Measurements from ENCODE around the gene RPL35A. TPM values are rescaled to one million over a fixed set of nuclear protein-coding genes. Genes with fewer than 3 reads are reported as not detected.
"Not testable (repeated sequence)": the region's sequence is repeated elsewhere in the genome, so short reads cannot be mapped to it uniquely, and the experiment has no call there.

RPL35A gene
- total and polyA plus RNA-seq, 3 experiments from 2014 or later, result 1,301 to 1,628 (median 1,320) TPM

- POLR2A ChIA-PET, result interaction anchor here (1.3 kb wide), 1 partner anchor 10 kb away, joined by 6 read pairs; the partner anchor contains the start of gene RPL35A
- DNase-seq, result no peak
- Histone ChIP-seq H3K4me3 (ENCODE audit: low read length) (peak overlapping the region; percentile 75), H3K36me3 (ENCODE audit: insufficient read depth, low read length) (peaks cover 13% of the 10 kb centered on the region), H3K27me3 (ENCODE audit: insufficient read depth, low read length, poor library complexity, severe bottlenecking) (no peaks in the 10 kb centered on the region), H3K4me1 (ENCODE audit: insufficient read depth, low read length) (peaks cover 41% of the 10 kb centered on the region), H3K9me3 (ENCODE audit: low read length) (no peaks in the 10 kb centered on the region), H3K27ac (ENCODE audit: low read depth, low read length) (peak overlapping the region; percentile 74)
- peak overlapping the region; percentile 86 to 96 (median 89) for H3K4me3 Mint-ChIP-seq
- peak overlapping the region; percentile 91 to 98 (median 96) for H3K27ac Mint-ChIP-seq
- peaks cover 3 to 31% (median 9%) of the 10 kb centered on the region in 3 donors for H3K36me3 Mint-ChIP-seq
- H3K27me3 Mint-ChIP-seq, result no peaks in the 10 kb centered on the region
- no peaks in the 10 kb centered on the region for H3K9me3 Mint-ChIP-seq
- CTCF ChIA-PET, result interaction anchor here (1.1 to 1.5 kb wide), 2 partner anchors 11 to 120 kb away, joined by 3 to 5 read pairs; no protein-coding TSS in a partner anchor
- H3K4me1 Mint-ChIP-seq, result peaks cover 52 to 59% (median 59%) of the 10 kb centered on the region in 3 donors
Observed at GRCh38 chr3:197960694-197961581, 10.9 kb downstream of the RPL35A start.

DNA sequence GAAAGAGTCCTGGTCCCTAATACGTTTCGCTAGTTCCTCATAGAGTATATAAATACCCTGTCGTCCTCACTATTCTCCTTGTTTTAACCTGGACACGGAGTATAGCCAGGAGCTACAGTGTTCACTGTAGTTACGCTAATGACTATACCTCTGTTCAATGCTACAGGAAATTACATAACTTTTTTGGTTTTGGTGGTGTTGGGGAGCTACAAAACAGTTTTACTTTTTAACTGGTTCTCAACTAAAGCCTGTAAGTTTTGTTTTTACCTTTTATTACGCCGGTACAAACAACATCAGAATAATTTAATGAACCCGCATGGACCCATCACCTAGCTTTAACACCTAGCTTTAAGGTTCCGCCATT lies 11.6 kb downstream of the RPL35A start:
- H3K9me3 Mint-ChIP-seq, result peaks cover 0 to 3% (median 0%) of the 10 kb centered on the region in 5 donors
- Histone ChIP-seq H3K27ac (ENCODE audit: low read depth, low read length) (peak overlapping the region; percentile 74), H3K36me3 (ENCODE audit: insufficient read depth, low read length) (peaks cover 7% of the 10 kb centered on the region), H3K4me3 (ENCODE audit: low read length) (peak overlapping the region; percentile 75), H3K9me3 (ENCODE audit: low read length) (no peaks in the 10 kb centered on the region), H3K27me3 (ENCODE audit: insufficient read depth, low read length, poor library complexity, severe bottlenecking) (no peaks in the 10 kb centered on the region), H3K4me1 (ENCODE audit: insufficient read depth, low read length) (peaks cover 41% of the 10 kb centered on the region)
- POLR2A ChIA-PET, result interaction anchor here (1.3 kb wide), 1 partner anchor 11 kb away, joined by 6 read pairs; the partner anchor contains the start of gene RPL35A
- peak overlapping the region; percentile 86 to 96 (median 89) for H3K4me3 Mint-ChIP-seq
- H3K4me1 Mint-ChIP-seq, result peaks cover 52 to 59% (median 59%) of the 10 kb centered on the region in 3 donors
- H3K36me3 Mint-ChIP-seq, result peaks cover 5 to 24% (median 7%) of the 10 kb centered on the region in 3 donors
- CTCF ChIA-PET, result interaction anchor here (1.1 to 1.5 kb wide), 2 partner anchors 12 to 119 kb away, joined by 3 to 5 read pairs; no protein-coding TSS in a partner anchor
- peak in 2 of 5 donors; percentile 28 to 63 for DNase-seq
- no peaks in the 10 kb centered on the region for H3K27me3 Mint-ChIP-seq
- peak overlapping the region; percentile 18 to 98 (median 83) for H3K27ac Mint-ChIP-seq

- CTCF ChIA-PET, result interaction anchor here (1.4 kb wide), 1 partner anchor 21 kb away, joined by 3 read pairs; no protein-coding TSS in a partner anchor
- peaks cover 41 to 46% (median 44%) of the 10 kb centered on the region in 3 donors for H3K4me1 Mint-ChIP-seq
- no peaks in the 10 kb centered on the region for H3K36me3 ChIP-seq (ENCODE audit: insufficient read depth, low read length)
Observed at GRCh38 chr3:197963019-197963637, 13.1 kb downstream of the RPL35A start.

DNA sequence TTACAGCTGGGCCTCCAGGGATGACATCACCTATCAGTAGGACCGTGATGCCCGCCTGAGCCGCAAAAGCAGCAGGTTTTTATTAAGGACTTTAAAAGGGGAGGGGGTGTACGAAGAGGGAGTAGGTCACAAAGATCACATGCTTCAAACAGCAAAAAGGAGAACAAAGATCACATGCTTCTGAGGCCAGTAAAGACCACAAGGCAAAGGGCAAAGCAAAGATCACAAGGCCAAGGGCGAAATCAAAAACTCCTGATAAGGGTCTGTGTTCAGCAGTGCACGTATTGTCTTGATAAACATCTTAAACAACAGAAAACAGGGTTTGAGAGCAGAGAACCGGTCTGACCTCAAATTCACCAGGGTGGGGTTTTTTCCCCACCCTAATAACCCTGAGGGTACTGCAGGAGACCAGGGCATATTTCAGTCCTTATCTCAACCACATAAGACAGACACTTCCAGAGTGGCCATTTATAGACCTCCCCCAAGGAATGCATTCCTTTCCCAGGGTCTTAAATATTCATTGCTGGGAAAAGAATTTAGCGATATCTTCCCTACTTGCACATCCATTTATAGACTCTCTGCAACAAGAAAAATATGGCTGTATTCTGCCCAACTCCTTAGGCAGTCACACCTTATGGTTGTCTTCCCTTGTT lies 17.5 kb downstream of the RPL35A start:
- H3K27ac Mint-ChIP-seq; DNase-seq; H3K9me3 ChIP-seq (ENCODE audit: low read length); H3K27ac ChIP-seq (ENCODE audit: low read depth, low read length); H3K27me3 ChIP-seq (ENCODE audit: insufficient read depth, low read length, poor library complexity, severe bottlenecking); H3K4me1 Mint-ChIP-seq; CTCF ChIA-PET; H3K36me3 ChIP-seq (ENCODE audit: insufficient read depth, low read length); H3K27me3 Mint-ChIP-seq; H3K4me3 Mint-ChIP-seq; H3K4me1 ChIP-seq (ENCODE audit: insufficient read depth, low read length); H3K4me3 ChIP-seq (ENCODE audit: low read length): not testable (repeated sequence)
- H3K9me3 Mint-ChIP-seq, result peaks cover 0 to 16% (median 12%) of the 10 kb centered on the region in 5 donors
- peaks cover 1 to 29% (median 6%) of the 10 kb centered on the region in 3 donors for H3K36me3 Mint-ChIP-seq
- POLR2A ChIA-PET, result interaction anchor here (0.6 kb wide), 1 partner anchor 9 kb away, joined by 4 read pairs; no protein-coding TSS in a partner anchor

More at GRCh38 chr3:197963019-197963637, 13.1 kb downstream of the RPL35A start:
- Mint-ChIP-seq H3K27me3 (no peaks in the 10 kb centered on the region), H3K9me3 (peaks cover 0 to 9% (median 8%) of the 10 kb centered on the region in 5 donors), H3K4me3 (peak overlapping the region in 1 of 7 donors; percentile 64), H3K27ac (no peak overlapping the region), H3K36me3 (peaks cover 3 to 17% (median 14%) of the 10 kb centered on the region in 3 donors)
- Histone ChIP-seq H3K4me3 (ENCODE audit: low read length) (no peak overlapping the region), H3K27me3 (ENCODE audit: insufficient read depth, low read length, poor library complexity, severe bottlenecking) (no peaks in the 10 kb centered on the region), H3K9me3 (ENCODE audit: low read length) (no peaks in the 10 kb centered on the region), H3K27ac (ENCODE audit: low read depth, low read length) (no peak overlapping the region), H3K4me1 (ENCODE audit: insufficient read depth, low read length) (peaks cover 38% of the 10 kb centered on the region)
- POLR2A ChIA-PET, result no interaction called here
- no peak for DNase-seq

DNA sequence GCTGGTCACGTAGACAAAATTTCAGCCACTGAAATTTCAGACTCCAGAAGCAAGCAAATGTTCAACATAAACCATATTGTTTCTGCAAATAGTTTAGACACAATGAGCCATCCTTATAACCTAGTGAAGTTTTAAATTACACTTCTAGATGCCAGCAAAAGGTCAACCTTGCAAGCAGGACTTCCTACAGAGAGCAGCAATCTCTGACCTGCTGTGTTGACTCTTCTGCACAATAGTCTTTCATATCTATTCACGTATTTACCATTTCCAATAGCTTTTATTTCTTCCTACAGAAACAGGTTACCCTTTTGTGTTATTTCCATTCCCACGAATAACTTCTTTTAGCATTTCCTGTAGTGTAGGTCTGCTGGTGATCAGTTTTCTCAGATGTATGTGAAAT lies 20.6 kb downstream of the RPL35A start:
- Histone ChIP-seq H3K36me3 (ENCODE audit: insufficient read depth, low read length) (no peaks in the 10 kb centered on the region), H3K4me3 (ENCODE audit: low read length) (no peak overlapping the region), H3K4me1 (ENCODE audit: insufficient read depth, low read length) (no peaks in the 10 kb centered on the region), H3K27me3 (ENCODE audit: insufficient read depth, low read length, poor library complexity, severe bottlenecking) (no peaks in the 10 kb centered on the region), H3K9me3 (ENCODE audit: low read length) (no peaks in the 10 kb centered on the region), H3K27ac (ENCODE audit: low read depth, low read length) (no peak overlapping the region)
- Mint-ChIP-seq H3K4me1 (no peaks in the 10 kb centered on the region), H3K27ac (no peak overlapping the region), H3K36me3 (peaks cover 1 to 30% (median 11%) of the 10 kb centered on the region in 3 donors), H3K9me3 (peaks cover 0 to 17% (median 12%) of the 10 kb centered on the region in 5 donors), H3K27me3 (peaks cover 0 to 2% of the 10 kb centered on the region in 2 donors), H3K4me3 (no peak overlapping the region)
- CTCF ChIA-PET, result no interaction called here
- no peak for DNase-seq
- POLR2A ChIA-PET, result no interaction called here

- H3K4me1 ChIP-seq (ENCODE audit: insufficient read depth, low read length), result no peaks in the 10 kb centered on the region
- POLR2A ChIA-PET, result no interaction called here
- CTCF ChIA-PET, result no interaction called here
- peaks cover 1 to 21% (median 13%) of the 10 kb centered on the region in 3 donors for H3K36me3 Mint-ChIP-seq
- H3K4me3 ChIP-seq (ENCODE audit: low read length), result no peak overlapping the region
- no peaks in the 10 kb centered on the region for H3K9me3 ChIP-seq (ENCODE audit: low read length)
- no peaks in the 10 kb centered on the region for H3K36me3 ChIP-seq (ENCODE audit: insufficient read depth, low read length)
- peaks cover 0 to 2% of the 10 kb centered on the region in 2 donors for H3K27me3 Mint-ChIP-seq
- H3K27me3 ChIP-seq (ENCODE audit: insufficient read depth, low read length, poor library complexity, severe bottlenecking), result no peaks in the 10 kb centered on the region
- no peak overlapping the region for H3K27ac Mint-ChIP-seq
- H3K4me3 Mint-ChIP-seq, result no peak overlapping the region
- H3K9me3 Mint-ChIP-seq, result peaks cover 0 to 7% (median 4%) of the 10 kb centered on the region in 5 donors
- H3K4me1 Mint-ChIP-seq, result no peaks in the 10 kb centered on the region
- DNase-seq, result no peak
- H3K27ac ChIP-seq (ENCODE audit: low read depth, low read length), result no peak overlapping the region
Observed at GRCh38 chr3:197974016-197974415, 24.0 kb downstream of the RPL35A start.

GRCh38 chr3:197975311-197975710 lies 25.3 kb downstream of the RPL35A start:
- Histone ChIP-seq H3K9me3 (ENCODE audit: low read length) (no peaks in the 10 kb centered on the region), H3K4me1 (ENCODE audit: insufficient read depth, low read length) (no peaks in the 10 kb centered on the region), H3K36me3 (ENCODE audit: insufficient read depth, low read length) (no peaks in the 10 kb centered on the region), H3K27ac (ENCODE audit: low read depth, low read length) (no peak overlapping the region), H3K4me3 (ENCODE audit: low read length) (no peak overlapping the region), H3K27me3 (ENCODE audit: insufficient read depth, low read length, poor library complexity, severe bottlenecking) (no peaks in the 10 kb centered on the region)
- ChIA-PET CTCF (interaction anchor here (1.1 kb wide), 1 partner anchor 9 kb away, joined by 3 read pairs; no protein-coding TSS in a partner anchor), POLR2A (no interaction called here)
- H3K27me3 Mint-ChIP-seq, result peaks cover 0 to 2% of the 10 kb centered on the region in 2 donors
- peaks cover 0 to 7% (median 4%) of the 10 kb centered on the region in 5 donors for H3K9me3 Mint-ChIP-seq
- no peaks in the 10 kb centered on the region for H3K4me1 Mint-ChIP-seq
- no peak overlapping the region for H3K27ac Mint-ChIP-seq
- no peak for DNase-seq
- H3K4me3 Mint-ChIP-seq, result no peak overlapping the region
- H3K36me3 Mint-ChIP-seq, result peaks cover 3 to 23% (median 13%) of the 10 kb centered on the region in 3 donors

All from CD8-positive, alpha-beta memory T cell (primary cell).